Ishikawa (cell line): ENCODE results near the gene FAM83G.

Experiments
- CEBPB ChIP-seq: IDR thresholded peaks from 2 replicates; pipeline ENCODE4 v1.6.1; 2012
- CREB1 ChIP-seq: IDR thresholded peaks from 2 replicates; pipeline ENCODE4 v1.6.1; 2012; ENCODE audit warnings: low read depth
- EGR1 ChIP-seq: IDR thresholded peaks from 2 replicates; pipeline ENCODE4 v1.6.1; 2012
- EP300 ChIP-seq: IDR thresholded peaks from 2 replicates; pipeline ENCODE4 v1.6.1; 2012; ENCODE audit warnings: borderline replicate concordance
- FOXM1 ChIP-seq: IDR thresholded peaks from 2 replicates; pipeline ENCODE4 v1.6.1; 2012; ENCODE audit warnings: low read depth, borderline replicate concordance
- MAX ChIP-seq: IDR thresholded peaks from 2 replicates; pipeline ENCODE4 v1.6.1; 2012
- NFIC ChIP-seq: IDR thresholded peaks from 2 replicates; pipeline ENCODE4 v1.6.1; 2012
- RAD21 ChIP-seq: IDR thresholded peaks from 2 replicates; pipeline ENCODE4 v1.6.1; 2012; ENCODE audit warnings: low read depth
- REST ChIP-seq: IDR thresholded peaks from 2 replicates; pipeline ENCODE4 v1.6.1; 2012; ENCODE audit warnings: low read depth, mild to moderate bottlenecking
- TAF1 ChIP-seq: IDR thresholded peaks from 2 replicates; pipeline ENCODE4 v1.6.1; 2012; ENCODE audit warnings: low read depth, mild to moderate bottlenecking
- TCF12 ChIP-seq: IDR thresholded peaks from 2 replicates; pipeline ENCODE4 v1.6.1; 2012; ENCODE audit warnings: low read depth
- TEAD4 ChIP-seq: IDR thresholded peaks from 2 replicates; pipeline ENCODE4 v1.6.1; 2012
- USF1 ChIP-seq: IDR thresholded peaks from 2 replicates; pipeline ENCODE4 v1.6.1; 2012
- YY1 ChIP-seq: IDR thresholded peaks from 2 replicates; pipeline ENCODE4 v1.6.1; 2012; ENCODE audit warnings: low read depth
- ZBTB7A ChIP-seq: IDR thresholded peaks from 2 replicates; pipeline ENCODE4 v1.6.1; 2012; ENCODE audit warnings: low read depth

FAM83G gene

GRCh38 chr17:18970582-18971480, 33.7 kb downstream of the FAM83G start:
- TF ChIP-seq CREB1 = no peak
- no peak for TF ChIP-seq NFIC
- TF ChIP-seq CEBPB = no peak
- no peak for TF ChIP-seq ZBTB7A
- no peak for TF ChIP-seq TCF12
- no peak for TF ChIP-seq FOXM1
- no peak for TF ChIP-seq EGR1
- no peak for TF ChIP-seq REST
- TF ChIP-seq TAF1 = no peak
- no peak for TF ChIP-seq TEAD4
- no peak for TF ChIP-seq USF1
- no peak for TF ChIP-seq RAD21
- no peak for TF ChIP-seq MAX

GRCh38 chr17:18968945-18969887, 35.3 kb downstream of the FAM83G start:
- TF ChIP-seq ZBTB7A (no peak), CEBPB (no peak), YY1 (no peak), NFIC (0 out of 2 replicates have a peak, but pooled peaks have one; percentile 42), EP300 (peak; percentile 60), REST (no peak), CREB1 (no peak), TCF12 (no peak), RAD21 (no peak; the same call in 1 of the 2 replicates), FOXM1 (no peak), MAX (peak; percentile 67), USF1 (no peak), TAF1 (no peak), EGR1 (no peak)

- TF ChIP-seq RAD21 (no peak), MAX (no peak), USF1 (no peak), CREB1 (no peak), YY1 (no peak), FOXM1 (no peak), REST (no peak), TEAD4 (no peak), EGR1 (no peak), TAF1 (no peak), NFIC (no peak)
These were observed 36.2 kb downstream of the FAM83G start for GRCh38 chr17:18968345-18968744.
